ENCODE measurements around the gene SPATS2L. TPM values are rescaled to one million over a fixed set of nuclear protein-coding genes. Genes with fewer than 3 reads are reported as not detected.

The SPATS2L gene
- polyA plus RNA-seq, 2 of the 4 experiments (the other 2 are of a cell fraction) = 85.2 to 202 TPM

GRCh38 chr2:200364620-200365019 is 58.1 kb downstream of the SPATS2L start:
- ChIA-PET CTCF (no interaction called here), POLR2A (no interaction called here)
- H3K4me1 ChIP-seq = peaks cover 11% of the 10 kb centered on the region; the same call in 2 of the 3 replicates
- TF ChIP-seq ZFP36 (IDR thresholded peaks at IDR 0.05; ENCODE audit: borderline replicate concordance, partially characterized antibody) (no peak), RAD21 (conservative IDR thresholded peaks at IDR 0.05 in 1 of 2, IDR thresholded peaks at IDR 0.05 in 1 of 2) (no peak), CHD4 (IDR thresholded peaks at IDR 0.05; ENCODE audit: borderline replicate concordance) (no peak), EHMT2 (IDR thresholded peaks at IDR 0.05; ENCODE audit: low read depth) (no peak), CBX2 (IDR thresholded peaks at IDR 0.05; ENCODE audit: borderline replicate concordance, low read depth) (no peak), CTCF (IDR thresholded peaks at IDR 0.05) (no peak), HOXB5 (CRISPR knock-in tag; IDR thresholded peaks at IDR 0.05) (no peak), RNF2 (IDR thresholded peaks at IDR 0.05; ENCODE audit: borderline replicate concordance, low read depth) (no peak), KDM5A (IDR thresholded peaks at IDR 0.05) (no peak), POLR2AphosphoS2 (conservative IDR thresholded peaks at IDR 0.05; ENCODE audit: low read length) (no peak), FOXS1 (CRISPR knock-in tag; IDR thresholded peaks at IDR 0.05) (no peak), CHD2 (IDR thresholded peaks at IDR 0.05; ENCODE audit: low read length, partially characterized antibody) (no peak), PHF8 (IDR thresholded peaks at IDR 0.05; ENCODE audit: borderline replicate concordance, low read depth) (no peak), EP300 (IDR thresholded peaks at IDR 0.05) (no peak)
- TF ChIP-seq, protein P1, sequence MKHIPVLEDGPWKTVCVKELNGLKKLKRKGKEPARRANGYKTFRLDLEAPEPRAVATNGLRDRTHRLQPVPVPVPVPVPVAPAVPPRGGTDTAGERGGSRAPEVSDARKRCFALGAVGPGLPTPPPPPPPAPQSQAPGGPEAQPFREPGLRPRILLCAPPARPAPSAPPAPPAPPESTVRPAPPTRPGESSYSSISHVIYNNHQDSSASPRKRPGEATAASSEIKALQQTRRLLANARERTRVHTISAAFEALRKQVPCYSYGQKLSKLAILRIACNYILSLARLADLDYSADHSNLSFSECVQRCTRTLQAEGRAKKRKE (CRISPR knock-in tag; IDR thresholded peaks at IDR 0.05; ENCODE audit: low read depth) = no peak
- TF ChIP-seq, protein P2, sequence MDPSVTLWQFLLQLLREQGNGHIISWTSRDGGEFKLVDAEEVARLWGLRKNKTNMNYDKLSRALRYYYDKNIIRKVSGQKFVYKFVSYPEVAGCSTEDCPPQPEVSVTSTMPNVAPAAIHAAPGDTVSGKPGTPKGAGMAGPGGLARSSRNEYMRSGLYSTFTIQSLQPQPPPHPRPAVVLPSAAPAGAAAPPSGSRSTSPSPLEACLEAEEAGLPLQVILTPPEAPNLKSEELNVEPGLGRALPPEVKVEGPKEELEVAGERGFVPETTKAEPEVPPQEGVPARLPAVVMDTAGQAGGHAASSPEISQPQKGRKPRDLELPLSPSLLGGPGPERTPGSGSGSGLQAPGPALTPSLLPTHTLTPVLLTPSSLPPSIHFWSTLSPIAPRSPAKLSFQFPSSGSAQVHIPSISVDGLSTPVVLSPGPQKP (IDR thresholded peaks at IDR 0.05; ENCODE audit: low read depth, low read length) = no peak
- TF ChIP-seq, protein P3, sequence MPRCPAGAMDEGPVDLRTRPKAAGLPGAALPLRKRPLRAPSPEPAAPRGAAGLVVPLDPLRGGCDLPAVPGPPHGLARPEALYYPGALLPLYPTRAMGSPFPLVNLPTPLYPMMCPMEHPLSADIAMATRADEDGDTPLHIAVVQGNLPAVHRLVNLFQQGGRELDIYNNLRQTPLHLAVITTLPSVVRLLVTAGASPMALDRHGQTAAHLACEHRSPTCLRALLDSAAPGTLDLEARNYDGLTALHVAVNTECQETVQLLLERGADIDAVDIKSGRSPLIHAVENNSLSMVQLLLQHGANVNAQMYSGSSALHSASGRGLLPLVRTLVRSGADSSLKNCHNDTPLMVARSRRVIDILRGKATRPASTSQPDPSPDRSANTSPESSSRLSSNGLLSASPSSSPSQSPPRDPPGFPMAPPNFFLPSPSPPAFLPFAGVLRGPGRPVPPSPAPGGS (IDR thresholded peaks at IDR 0.05) = no peak
- no peak overlapping the region for H3K4me2 ChIP-seq
- H3K27ac ChIP-seq = no peak overlapping the region
- no peak for FAIRE-seq
- H3K9me3 ChIP-seq = no peaks in the 10 kb centered on the region
- no peak for DNase-seq (ENCODE audit: low read depth in 1 of 2, low spot score in 1 of 2)
- peak in 1 of 2 experiments; percentile 45; a peak in 2 of 6 replicates for ATAC-seq
- no peak overlapping the region for H3K4me3 ChIP-seq
- 76% methylated on average over 3 of the region's 3 CpGs for WGBS (ENCODE audit: missing lambda C conversion rate)

- Histone ChIP-seq H3K9me3 (no peaks in the 10 kb centered on the region), H3K4me2 (no peak overlapping the region), H3K4me3 (no peak overlapping the region), H3K27ac (no peak overlapping the region), H3K4me1 (peaks cover 11% of the 10 kb centered on the region; the same call in 2 of the 3 replicates)
- ChIA-PET POLR2A (no interaction called here), CTCF (no interaction called here)
- 76% methylated on average over 3 of the region's 3 CpGs for WGBS (ENCODE audit: missing lambda C conversion rate)
- TF ChIP-seq NFE2L2 (conservative IDR thresholded peaks at IDR 0.05; ENCODE audit: low read length) (no peak), RARB (CRISPR knock-in tag; IDR thresholded peaks at IDR 0.05) (no peak), GATA3 (IDR thresholded peaks at IDR 0.05; ENCODE audit: borderline replicate concordance) (no peak), HEYL (CRISPR knock-in tag; IDR thresholded peaks at IDR 0.05) (no peak), KDM1A (IDR thresholded peaks at IDR 0.05; ENCODE audit: low read depth) (no peak), ZC3H11A (IDR thresholded peaks at IDR 0.05) (no peak), ZSCAN20 (CRISPR knock-in tag; IDR thresholded peaks at IDR 0.05) (no peak), NPAS2 (CRISPR knock-in tag; IDR thresholded peaks at IDR 0.05; ENCODE audit: borderline replicate concordance) (no peak), MAZ (IDR thresholded peaks at IDR 0.05; ENCODE audit: borderline replicate concordance, low read depth, low read length) (no peak), KDM5A (IDR thresholded peaks at IDR 0.05) (no peak), HOXA7 (CRISPR knock-in tag; IDR thresholded peaks at IDR 0.05) (no peak), RNF2 (IDR thresholded peaks at IDR 0.05; ENCODE audit: borderline replicate concordance, low read depth) (no peak), ZNF302 (CRISPR knock-in tag; IDR thresholded peaks at IDR 0.05) (no peak), HDAC2 (IDR thresholded peaks at IDR 0.05) (no peak), HOXB5 (CRISPR knock-in tag; IDR thresholded peaks at IDR 0.05) (no peak)
- TF ChIP-seq, protein P4, sequence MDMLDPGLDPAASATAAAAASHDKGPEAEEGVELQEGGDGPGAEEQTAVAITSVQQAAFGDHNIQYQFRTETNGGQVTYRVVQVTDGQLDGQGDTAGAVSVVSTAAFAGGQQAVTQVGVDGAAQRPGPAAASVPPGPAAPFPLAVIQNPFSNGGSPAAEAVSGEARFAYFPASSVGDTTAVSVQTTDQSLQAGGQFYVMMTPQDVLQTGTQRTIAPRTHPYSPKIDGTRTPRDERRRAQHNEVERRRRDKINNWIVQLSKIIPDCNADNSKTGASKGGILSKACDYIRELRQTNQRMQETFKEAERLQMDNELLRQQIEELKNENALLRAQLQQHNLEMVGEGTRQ (IDR thresholded peaks at IDR 0.05) = no peak
- TF ChIP-seq, protein P5, sequence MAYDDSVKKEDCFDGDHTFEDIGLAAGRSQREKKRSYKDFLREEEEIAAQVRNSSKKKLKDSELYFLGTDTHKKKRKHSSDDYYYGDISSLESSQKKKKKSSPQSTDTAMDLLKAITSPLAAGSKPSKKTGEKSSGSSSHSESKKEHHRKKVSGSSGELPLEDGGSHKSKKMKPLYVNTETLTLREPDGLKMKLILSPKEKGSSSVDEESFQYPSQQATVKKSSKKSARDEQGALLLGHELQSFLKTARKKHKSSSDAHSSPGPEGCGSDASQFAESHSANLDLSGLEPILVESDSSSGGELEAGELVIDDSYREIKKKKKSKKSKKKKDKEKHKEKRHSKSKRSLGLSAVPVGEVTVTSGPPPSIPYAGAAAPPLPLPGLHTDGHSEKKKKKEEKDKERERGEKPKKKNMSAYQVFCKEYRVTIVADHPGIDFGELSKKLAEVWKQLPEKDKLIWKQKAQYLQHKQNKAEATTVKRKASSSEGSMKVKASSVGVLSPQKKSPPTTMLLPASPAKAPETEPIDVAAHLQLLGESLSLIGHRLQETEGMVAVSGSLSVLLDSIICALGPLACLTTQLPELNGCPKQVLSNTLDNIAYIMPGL (CRISPR knock-in tag; IDR thresholded peaks at IDR 0.05; ENCODE audit: borderline replicate concordance) = no peak
- ATAC-seq (peak in 1 of 2 experiments; percentile 43; a peak in 2 of 6 replicates), FAIRE-seq (no peak), DNase-seq (ENCODE audit: low read depth in 1 of 2, low spot score in 1 of 2) (no peak)
These were observed 58.7 kb downstream of the SPATS2L start for GRCh38 chr2:200365209-200365608.

Data from A549 (cell line).